Breast epithelium (tissue), 4 donors: ENCODE measurements around the gene NDST4. TPM values are rescaled to one million over a fixed set of nuclear protein-coding genes. Genes with fewer than 3 reads are reported as not detected.

ENCODE experiments used
- DNase-seq, 2 donors: peaks; one replicate each; pipeline ENCODE4 v3.0.0-alpha.2; 2019; ENCODE audit warnings: low spot score in 2 of 2
- H3K27ac ChIP-seq, 2 donors: fragments of 200-600 bp; sonication (generic) in 1 of 2; one replicate each; pipeline ENCODE4 v1.5.1; 2016 to 2019; ENCODE audit warnings: mild to moderate bottlenecking in 1 of 2
- H3K27me3 ChIP-seq, 2 donors: fragments of 200-600 bp; sonication (generic) in 1 of 2; one replicate each; pipeline versions ENCODE4 v1.5.1 to v1.6.0; 2017 to 2019; ENCODE audit warnings: control low read depth in 1 of 2, mild to moderate bottlenecking in 1 of 2
- H3K36me3 ChIP-seq: fragments of 200-600 bp; one replicate; pipeline ENCODE4 v1.5.1; 2019
- H3K4me1 ChIP-seq, 2 donors: fragments of 200-600 bp; sonication (generic); one replicate each; pipeline ENCODE4 v1.5.1; 2016 to 2019; ENCODE audit warnings: control low read depth in 1 of 2
- H3K4me3 ChIP-seq, 3 donors: fragments of 200-600 bp; sonication (generic); 1 replicate in 2 of 3; 2 replicates in 1 of 3; pipeline ENCODE4 v1.5.1; 2016 to 2019; ENCODE audit warnings: mild to moderate bottlenecking in 3 of 3, moderate library complexity in 2 of 3
- H3K9me3 ChIP-seq, 2 donors: fragments of 200-600 bp; sonication (generic) in 1 of 2; one replicate each; pipeline ENCODE4 v1.5.1; 2016 to 2019; ENCODE audit warnings: control low read depth in 1 of 2
- POLR2A ChIP-seq: fragments of 450-650 bp; IDR thresholded peaks from one replicate; pipeline ENCODE4 v1.6.1; 2016; ENCODE audit warnings: antibody characterized with exemption, mild to moderate bottlenecking, moderate library complexity
- POLR2AphosphoS5 ChIP-seq, 3 donors: sonication (generic); formaldehyde crosslinking; IDR thresholded peaks; one replicate each; pipeline ENCODE4 v1.6.1; 2017; ENCODE audit warnings: antibody characterized with exemption in 3 of 3
- intact Hi-C: fragments of 100-400 bp; cut with DNase I; formaldehyde crosslinking; loops from one replicate; pipeline ENCODE4 v1.15.1; 2023; ENCODE audit warnings: low total_unique reads
- total RNA-seq, 3 donors: library from RNA; depleted of rRNA; stranded (reverse); fragments of >200 nt; gene quantifications; one replicate each; pipeline ENCODE4 v1.1.0, GENCODE V29; 2016
- TF ChIP-seq, protein P1 (sequence below), 3 donors: fragments of 450-650 bp; IDR thresholded peaks; one replicate each; pipeline ENCODE4 v1.5.1; 2016 to 2017; ENCODE audit warnings: antibody characterized with exemption in 3 of 3, mild to moderate bottlenecking in 3 of 3, moderate library complexity in 3 of 3

Gene NDST4
- total RNA-seq, 3 donors from 2014 or later = not detected

DNA sequence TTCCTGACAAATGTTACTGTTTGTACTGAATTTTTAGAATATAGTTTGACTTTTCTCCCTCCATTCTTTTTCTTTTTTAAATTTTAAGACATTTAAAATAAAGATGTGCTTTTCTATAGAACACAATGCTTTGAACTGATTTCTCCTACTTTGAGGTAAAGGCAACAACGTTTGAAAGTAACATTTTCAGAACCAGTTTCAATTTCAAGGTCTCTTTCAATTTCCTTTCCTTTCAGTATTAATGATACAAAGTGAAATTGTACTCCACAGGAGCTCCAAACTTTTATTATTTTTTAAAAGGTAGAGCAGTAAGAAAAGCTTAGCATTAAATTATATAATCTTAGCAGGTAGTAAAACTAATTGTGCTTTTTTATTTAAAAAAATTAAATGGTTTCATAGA lies 54.9 kb downstream of the NDST4 start:
- H3K27me3 ChIP-seq = no peaks in the 10 kb centered on the region
- no peaks in the 10 kb centered on the region for H3K9me3 ChIP-seq
- H3K27ac ChIP-seq = no peak overlapping the region
- no peak overlapping the region for H3K4me3 ChIP-seq
- no peaks in the 10 kb centered on the region for H3K36me3 ChIP-seq
- no peak for TF ChIP-seq POLR2AphosphoS5 (IDR thresholded peaks at IDR 0.05)
- TF ChIP-seq POLR2A = no peak
- TF ChIP-seq, protein P1, sequence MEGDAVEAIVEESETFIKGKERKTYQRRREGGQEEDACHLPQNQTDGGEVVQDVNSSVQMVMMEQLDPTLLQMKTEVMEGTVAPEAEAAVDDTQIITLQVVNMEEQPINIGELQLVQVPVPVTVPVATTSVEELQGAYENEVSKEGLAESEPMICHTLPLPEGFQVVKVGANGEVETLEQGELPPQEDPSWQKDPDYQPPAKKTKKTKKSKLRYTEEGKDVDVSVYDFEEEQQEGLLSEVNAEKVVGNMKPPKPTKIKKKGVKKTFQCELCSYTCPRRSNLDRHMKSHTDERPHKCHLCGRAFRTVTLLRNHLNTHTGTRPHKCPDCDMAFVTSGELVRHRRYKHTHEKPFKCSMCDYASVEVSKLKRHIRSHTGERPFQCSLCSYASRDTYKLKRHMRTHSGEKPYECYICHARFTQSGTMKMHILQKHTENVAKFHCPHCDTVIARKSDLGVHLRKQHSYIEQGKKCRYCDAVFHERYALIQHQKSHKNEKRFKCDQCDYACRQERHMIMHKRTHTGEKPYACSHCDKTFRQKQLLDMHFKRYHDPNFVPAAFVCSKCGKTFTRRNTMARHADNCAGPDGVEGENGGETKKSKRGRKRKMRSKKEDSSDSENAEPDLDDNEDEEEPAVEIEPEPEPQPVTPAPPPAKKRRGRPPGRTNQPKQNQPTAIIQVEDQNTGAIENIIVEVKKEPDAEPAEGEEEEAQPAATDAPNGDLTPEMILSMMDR (IDR thresholded peaks at IDR 0.05) = no peak
- DNase-seq = no peak
- no peaks in the 10 kb centered on the region for H3K4me1 ChIP-seq
- intact Hi-C loops = loop anchor here (10.0 kb wide), 1 partner anchor 1666 kb away; no protein-coding TSS in a partner anchor

DNA sequence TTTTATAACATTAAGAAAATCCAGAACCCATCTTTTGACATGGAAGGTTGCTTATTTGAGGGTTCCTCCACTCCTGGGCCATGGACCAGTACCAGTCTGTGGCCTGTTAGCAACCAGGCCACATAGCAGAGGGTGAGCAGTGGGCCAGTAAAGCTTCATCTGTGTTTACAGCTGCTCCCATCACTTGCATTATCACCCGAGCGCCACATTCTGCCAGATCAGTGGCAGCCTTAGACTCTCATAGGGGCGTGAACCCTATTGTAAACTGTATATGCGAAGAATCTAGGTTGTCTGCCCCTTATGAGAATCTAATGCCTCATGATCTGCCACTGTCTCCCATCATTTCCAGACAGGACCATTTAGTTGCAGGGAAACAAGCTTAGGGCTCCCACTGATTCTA lies 58.6 kb downstream of the NDST4 start:
- no peaks in the 10 kb centered on the region for H3K36me3 ChIP-seq
- no peak for DNase-seq
- no peaks in the 10 kb centered on the region for H3K4me1 ChIP-seq
- no peaks in the 10 kb centered on the region for H3K9me3 ChIP-seq
- intact Hi-C loops = loop anchor here (10.0 kb wide), 1 partner anchor 1670 kb away; no protein-coding TSS in a partner anchor
- no peak for TF ChIP-seq POLR2A
- TF ChIP-seq, protein P1 (IDR thresholded peaks at IDR 0.05) = no peak
- TF ChIP-seq POLR2AphosphoS5 (IDR thresholded peaks at IDR 0.05) = no peak
- no peak overlapping the region for H3K27ac ChIP-seq
- H3K27me3 ChIP-seq = no peaks in the 10 kb centered on the region
- no peak overlapping the region for H3K4me3 ChIP-seq

DNA sequence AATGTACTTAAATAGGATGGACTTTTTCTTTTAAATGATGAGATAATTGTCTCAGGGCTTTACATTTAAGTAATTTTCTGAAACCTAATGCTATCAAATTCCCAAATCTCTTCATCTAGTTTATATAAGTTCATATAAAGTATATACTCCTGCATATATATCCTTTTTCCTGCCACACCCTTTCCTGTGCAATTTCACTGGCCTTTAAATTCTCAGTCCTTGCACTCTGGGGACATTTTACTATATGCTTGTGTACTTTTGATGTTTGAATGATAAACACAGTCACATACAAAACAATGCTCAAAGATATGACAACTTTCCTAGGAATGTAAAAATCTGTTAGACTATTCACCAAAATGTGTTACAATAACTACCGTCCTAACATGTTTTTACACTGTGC lies 60.1 kb downstream of the NDST4 start:
- Histone ChIP-seq H3K9me3 (no peaks in the 10 kb centered on the region), H3K27ac (no peak overlapping the region), H3K27me3 (no peaks in the 10 kb centered on the region), H3K36me3 (no peaks in the 10 kb centered on the region), H3K4me3 (no peak overlapping the region), H3K4me1 (no peaks in the 10 kb centered on the region)
- TF ChIP-seq POLR2A (no peak), POLR2AphosphoS5 (IDR thresholded peaks at IDR 0.05) (no peak)
- TF ChIP-seq, protein P1 (IDR thresholded peaks at IDR 0.05) = no peak
- intact Hi-C loops = loop anchor here (10.0 kb wide), 1 partner anchor 1671 kb away; no protein-coding TSS in a partner anchor
- DNase-seq = no peak

DNA sequence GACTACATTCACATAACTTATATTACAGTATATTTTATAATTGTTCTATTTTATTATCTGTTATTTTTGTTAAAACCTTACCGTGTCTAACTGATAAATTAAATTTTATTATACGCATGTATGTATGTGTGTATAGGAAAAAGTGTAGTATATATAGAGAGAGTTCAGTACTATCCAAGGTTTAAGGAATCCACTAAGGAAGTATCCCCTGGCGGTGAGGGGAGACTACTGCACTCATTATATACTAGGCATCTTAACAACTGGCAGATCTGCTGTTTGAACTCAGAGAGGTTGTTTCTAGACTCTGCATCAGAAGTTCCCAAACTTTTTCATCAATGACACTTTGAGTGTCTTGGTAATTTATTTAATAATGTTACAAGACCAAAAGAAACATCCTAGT lies 70.9 kb downstream of the NDST4 start:
- no peaks in the 10 kb centered on the region for H3K9me3 ChIP-seq
- H3K4me3 ChIP-seq = no peak overlapping the region
- peaks cover 8% of the 10 kb centered on the region for H3K36me3 ChIP-seq
- H3K27ac ChIP-seq = no peak overlapping the region
- intact Hi-C loops = no loop called here
- H3K27me3 ChIP-seq = no peaks in the 10 kb centered on the region
- no peaks in the 10 kb centered on the region for H3K4me1 ChIP-seq
- no peak for DNase-seq
- TF ChIP-seq, protein P1 (IDR thresholded peaks at IDR 0.05) = no peak
- no peak for TF ChIP-seq POLR2AphosphoS5 (IDR thresholded peaks at IDR 0.05)
- no peak for TF ChIP-seq POLR2A

DNA sequence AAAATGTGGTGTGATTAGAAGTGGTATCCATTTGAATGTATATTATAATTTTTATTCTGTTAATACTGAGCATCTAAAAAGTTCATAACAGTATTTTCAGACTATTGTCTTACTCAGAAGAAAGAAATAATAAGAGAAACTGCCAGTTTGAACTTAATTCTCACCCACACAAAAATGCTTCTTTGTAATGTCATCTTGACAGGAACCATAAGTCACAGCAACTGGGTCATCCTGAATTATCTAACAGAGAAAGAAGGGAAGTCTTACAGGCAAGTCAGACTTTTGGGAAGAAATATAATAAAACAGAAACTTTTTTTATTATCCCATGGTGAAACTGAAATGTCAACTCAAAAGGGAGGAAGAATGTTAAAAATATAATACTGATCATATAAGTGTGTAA lies 83.1 kb downstream of the NDST4 start:
- DNase-seq = no peak
- no peak overlapping the region for H3K27ac ChIP-seq
- no peak overlapping the region for H3K4me3 ChIP-seq
- no peaks in the 10 kb centered on the region for H3K9me3 ChIP-seq
- H3K4me1 ChIP-seq = no peaks in the 10 kb centered on the region
- H3K36me3 ChIP-seq = no peaks in the 10 kb centered on the region
- TF ChIP-seq, protein P1 (IDR thresholded peaks at IDR 0.05) = no peak
- H3K27me3 ChIP-seq = no peaks in the 10 kb centered on the region
- intact Hi-C loops = no loop called here
